Measurements from ENCODE around the gene TAOK3.

Gene TAOK3

GRCh38 chr12:118190266-118190665 lies 182.4 kb downstream of the TAOK3 start:
- Histone ChIP-seq H3K27me3 (replicated peaks in 2 of 5; ENCODE audit: control insufficient read depth in 4 of 5, insufficient read depth in 5 of 5, low read length in 4 of 5) (no peaks in the 10 kb centered on the region), H3K9me3 (ENCODE audit: control extremely low read depth in 1 of 5, control insufficient read depth in 4 of 5, insufficient read depth in 2 of 5, low read depth in 1 of 5, low read length in 4 of 5) (no peaks in the 10 kb centered on the region), H3K4me1 (ENCODE audit: control extremely low read depth in 1 of 4, control insufficient read depth in 4 of 4, insufficient read depth in 4 of 4, low read length in 3 of 4) (no peaks in the 10 kb centered on the region), H3K4me3 (ENCODE audit: control insufficient read depth in 1 of 7, extremely low read depth in 1 of 7, insufficient read depth in 4 of 7, low read depth in 2 of 7, low read length in 6 of 7) (no peak overlapping the region), H3K36me3 (ENCODE audit: control insufficient read depth in 4 of 4, insufficient read depth in 4 of 4, low read length in 3 of 4) (peaks cover 17 to 63% (median 43%) of the 10 kb centered on the region in 4 experiments), H3K27ac (ENCODE audit: insufficient read depth in 1 of 2, low read depth in 1 of 2, low read length in 2 of 2, poor library complexity in 1 of 2, severe bottlenecking in 2 of 2) (no peak overlapping the region)
- 96% methylated on average over 10 of the region's 11 CpGs for WGBS (ENCODE audit: insufficient coverage)
- ChIA-PET POLR2A (no interaction called here), CTCF (no interaction called here)
- DNase-seq: no peak

- H3K36me3 ChIP-seq (ENCODE audit: control insufficient read depth in 4 of 4, insufficient read depth in 4 of 4, low read length in 3 of 4): peaks cover 20 to 64% (median 44%) of the 10 kb centered on the region in 4 experiments
- POLR2A ChIA-PET: no interaction called here
- WGBS (ENCODE audit: insufficient coverage): 94% methylated on average over 12 of the region's 14 CpGs
- no peaks in the 10 kb centered on the region for H3K4me1 ChIP-seq (ENCODE audit: control extremely low read depth in 1 of 4, control insufficient read depth in 4 of 4, insufficient read depth in 4 of 4, low read length in 3 of 4)
- H3K9me3 ChIP-seq (ENCODE audit: control extremely low read depth in 1 of 5, control insufficient read depth in 4 of 5, insufficient read depth in 2 of 5, low read depth in 1 of 5, low read length in 4 of 5): no peaks in the 10 kb centered on the region
- no peaks in the 10 kb centered on the region for H3K27me3 ChIP-seq (replicated peaks in 2 of 5; ENCODE audit: control insufficient read depth in 4 of 5, insufficient read depth in 5 of 5, low read length in 4 of 5)
- DNase-seq: no peak
- CTCF ChIA-PET: no interaction called here
- H3K4me3 ChIP-seq (ENCODE audit: control insufficient read depth in 1 of 7, extremely low read depth in 1 of 7, insufficient read depth in 4 of 7, low read depth in 2 of 7, low read length in 6 of 7): no peak overlapping the region
- no peak overlapping the region for H3K27ac ChIP-seq (ENCODE audit: insufficient read depth in 1 of 2, low read depth in 1 of 2, low read length in 2 of 2, poor library complexity in 1 of 2, severe bottlenecking in 2 of 2)
These were observed 182.9 kb downstream of the TAOK3 start for GRCh38 chr12:118189741-118190191.

- peak in 2 of 3 donors; percentile 11 for DNase-seq
- Histone ChIP-seq H3K27ac (ENCODE audit: insufficient read depth in 1 of 2, low read depth in 1 of 2, low read length in 2 of 2, poor library complexity in 1 of 2, severe bottlenecking in 2 of 2) (no peak overlapping the region), H3K27me3 (replicated peaks in 2 of 5; ENCODE audit: control insufficient read depth in 4 of 5, insufficient read depth in 5 of 5, low read length in 4 of 5) (no peaks in the 10 kb centered on the region), H3K4me1 (ENCODE audit: control extremely low read depth in 1 of 4, control insufficient read depth in 4 of 4, insufficient read depth in 4 of 4, low read length in 3 of 4) (no peaks in the 10 kb centered on the region), H3K36me3 (ENCODE audit: control insufficient read depth in 4 of 4, insufficient read depth in 4 of 4, low read length in 3 of 4) (peaks cover 17 to 59% (median 41%) of the 10 kb centered on the region in 4 experiments), H3K9me3 (ENCODE audit: control extremely low read depth in 1 of 5, control insufficient read depth in 4 of 5, insufficient read depth in 2 of 5, low read depth in 1 of 5, low read length in 4 of 5) (no peaks in the 10 kb centered on the region), H3K4me3 (ENCODE audit: control insufficient read depth in 1 of 7, extremely low read depth in 1 of 7, insufficient read depth in 4 of 7, low read depth in 2 of 7, low read length in 6 of 7) (no peak overlapping the region)
- ChIA-PET CTCF (no interaction called here), POLR2A (no interaction called here)
- WGBS (ENCODE audit: insufficient coverage): 100% methylated on average over 1 of the region's 10 CpGs
These were observed 183.9 kb downstream of the TAOK3 start for GRCh38 chr12:118188690-118189371.

- Histone ChIP-seq H3K27me3 (replicated peaks in 2 of 5; ENCODE audit: control insufficient read depth in 4 of 5, insufficient read depth in 5 of 5, low read length in 4 of 5) (no peaks in the 10 kb centered on the region), H3K4me3 (ENCODE audit: control insufficient read depth in 1 of 7, extremely low read depth in 1 of 7, insufficient read depth in 4 of 7, low read depth in 2 of 7, low read length in 6 of 7) (no peak overlapping the region), H3K36me3 (ENCODE audit: control insufficient read depth in 4 of 4, insufficient read depth in 4 of 4, low read length in 3 of 4) (peaks cover 19 to 52% (median 35%) of the 10 kb centered on the region in 4 experiments), H3K9me3 (ENCODE audit: control extremely low read depth in 1 of 5, control insufficient read depth in 4 of 5, insufficient read depth in 2 of 5, low read depth in 1 of 5, low read length in 4 of 5) (no peaks in the 10 kb centered on the region), H3K27ac (ENCODE audit: insufficient read depth in 1 of 2, low read depth in 1 of 2, low read length in 2 of 2, poor library complexity in 1 of 2, severe bottlenecking in 2 of 2) (no peak overlapping the region), H3K4me1 (ENCODE audit: control extremely low read depth in 1 of 4, control insufficient read depth in 4 of 4, insufficient read depth in 4 of 4, low read length in 3 of 4) (no peaks in the 10 kb centered on the region)
- ChIA-PET CTCF (interaction anchor here (1.4 to 2.3 kb wide), 2 partner anchors 12 to 188 kb away, joined by 5 to 7 read pairs; partner anchors contain the start of gene SUDS3), POLR2A (no interaction called here)
- no peak for DNase-seq
- WGBS (ENCODE audit: insufficient coverage): 90% methylated on average over 4 of the region's 6 CpGs
These were observed 184.8 kb downstream of the TAOK3 start for GRCh38 chr12:118187751-118188435.

GRCh38 chr12:118185602-118186397 lies 186.9 kb downstream of the TAOK3 start:
- DNase-seq: no peak
- ChIA-PET POLR2A (no interaction called here), CTCF (interaction anchor here (1.3 to 2.5 kb wide), 3 partner anchors 10 to 14 kb away, joined by 6 to 9 read pairs (median 7); no protein-coding TSS in a partner anchor)
- Histone ChIP-seq H3K27me3 (replicated peaks in 2 of 5; ENCODE audit: control insufficient read depth in 4 of 5, insufficient read depth in 5 of 5, low read length in 4 of 5) (no peaks in the 10 kb centered on the region), H3K4me3 (ENCODE audit: control insufficient read depth in 1 of 7, extremely low read depth in 1 of 7, insufficient read depth in 4 of 7, low read depth in 2 of 7, low read length in 6 of 7) (no peak overlapping the region), H3K4me1 (ENCODE audit: control extremely low read depth in 1 of 4, control insufficient read depth in 4 of 4, insufficient read depth in 4 of 4, low read length in 3 of 4) (peaks cover 0 to 1% (median 0%) of the 10 kb centered on the region in 4 experiments), H3K27ac (ENCODE audit: insufficient read depth in 1 of 2, low read depth in 1 of 2, low read length in 2 of 2, poor library complexity in 1 of 2, severe bottlenecking in 2 of 2) (no peak overlapping the region), H3K9me3 (ENCODE audit: control extremely low read depth in 1 of 5, control insufficient read depth in 4 of 5, insufficient read depth in 2 of 5, low read depth in 1 of 5, low read length in 4 of 5) (no peaks in the 10 kb centered on the region), H3K36me3 (ENCODE audit: control insufficient read depth in 4 of 4, insufficient read depth in 4 of 4, low read length in 3 of 4) (peaks cover 20 to 55% (median 41%) of the 10 kb centered on the region in 4 experiments)
- 100% methylated on average over 2 of the region's 5 CpGs for WGBS (ENCODE audit: insufficient coverage)

- Histone ChIP-seq H3K27me3 (replicated peaks in 2 of 5; ENCODE audit: control insufficient read depth in 4 of 5, insufficient read depth in 5 of 5, low read length in 4 of 5) (no peaks in the 10 kb centered on the region), H3K27ac (ENCODE audit: insufficient read depth in 1 of 2, low read depth in 1 of 2, low read length in 2 of 2, poor library complexity in 1 of 2, severe bottlenecking in 2 of 2) (peak overlapping the region in 1 of 2 experiments; percentile 18), H3K9me3 (ENCODE audit: control extremely low read depth in 1 of 5, control insufficient read depth in 4 of 5, insufficient read depth in 2 of 5, low read depth in 1 of 5, low read length in 4 of 5) (no peaks in the 10 kb centered on the region), H3K4me1 (ENCODE audit: control extremely low read depth in 1 of 4, control insufficient read depth in 4 of 4, insufficient read depth in 4 of 4, low read length in 3 of 4) (peaks cover 0 to 1% (median 0%) of the 10 kb centered on the region in 4 experiments), H3K36me3 (ENCODE audit: control insufficient read depth in 4 of 4, insufficient read depth in 4 of 4, low read length in 3 of 4) (peaks cover 22 to 52% (median 38%) of the 10 kb centered on the region in 4 experiments), H3K4me3 (ENCODE audit: control insufficient read depth in 1 of 7, extremely low read depth in 1 of 7, insufficient read depth in 4 of 7, low read depth in 2 of 7, low read length in 6 of 7) (no peak overlapping the region)
- no peak for DNase-seq
- POLR2A ChIA-PET: no interaction called here
- CTCF ChIA-PET: interaction anchor here (1.6 to 3.5 kb wide), 8 partner anchors 8 to 193 kb away, joined by 3 to 25 read pairs (median 9); partner anchors contain the start of gene SUDS3
These were observed 189.0 kb downstream of the TAOK3 start for GRCh38 chr12:118183711-118184110.

Data from common myeloid progenitor, CD34-positive (primary cell).